Stomach smooth muscle (tissue), 2 donors: ENCODE measurements around the gene MMP20.

Experiments used
- H3K27ac ChIP-seq: one replicate; pipeline ENCODE4 v1.7.0; 2013; ENCODE audit warnings: mild to moderate bottlenecking, low read length, inconsistent platforms
- H3K27me3 ChIP-seq, 2 donors: one replicate each; pipeline ENCODE4 v1.7.0; 2013; ENCODE audit warnings: low read length in 2 of 2; ENCODE audit not compliant: insufficient read depth in 2 of 2, control insufficient read depth in 1 of 2
- H3K36me3 ChIP-seq, 2 donors: one replicate each; pipeline ENCODE4 v1.7.0; 2013; ENCODE audit warnings: low read length in 2 of 2; ENCODE audit not compliant: control insufficient read depth in 2 of 2, insufficient read depth in 2 of 2
- H3K4me1 ChIP-seq: one replicate; pipeline ENCODE4 v1.7.0; 2013; ENCODE audit warnings: low read length; ENCODE audit not compliant: control insufficient read depth, insufficient read depth
- H3K4me3 ChIP-seq, 2 donors: one replicate each; pipeline ENCODE4 v1.7.0; 2013; ENCODE audit warnings: low read length in 2 of 2
- H3K9ac ChIP-seq, 2 donors: one replicate each; pipeline ENCODE4 v1.7.0; 2013; ENCODE audit warnings: low read length in 2 of 2, mild to moderate bottlenecking in 1 of 2
- H3K9me3 ChIP-seq, 2 donors: one replicate each; pipeline ENCODE4 v1.7.0; 2013; ENCODE audit warnings: low read length in 2 of 2; ENCODE audit not compliant: control insufficient read depth in 2 of 2
- donor health status: healthy.
- donor health status: Pancreatic carcinoma.

The MMP20 gene, protein sequence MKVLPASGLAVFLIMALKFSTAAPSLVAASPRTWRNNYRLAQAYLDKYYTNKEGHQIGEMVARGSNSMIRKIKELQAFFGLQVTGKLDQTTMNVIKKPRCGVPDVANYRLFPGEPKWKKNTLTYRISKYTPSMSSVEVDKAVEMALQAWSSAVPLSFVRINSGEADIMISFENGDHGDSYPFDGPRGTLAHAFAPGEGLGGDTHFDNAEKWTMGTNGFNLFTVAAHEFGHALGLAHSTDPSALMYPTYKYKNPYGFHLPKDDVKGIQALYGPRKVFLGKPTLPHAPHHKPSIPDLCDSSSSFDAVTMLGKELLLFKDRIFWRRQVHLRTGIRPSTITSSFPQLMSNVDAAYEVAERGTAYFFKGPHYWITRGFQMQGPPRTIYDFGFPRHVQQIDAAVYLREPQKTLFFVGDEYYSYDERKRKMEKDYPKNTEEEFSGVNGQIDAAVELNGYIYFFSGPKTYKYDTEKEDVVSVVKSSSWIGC

DNA sequence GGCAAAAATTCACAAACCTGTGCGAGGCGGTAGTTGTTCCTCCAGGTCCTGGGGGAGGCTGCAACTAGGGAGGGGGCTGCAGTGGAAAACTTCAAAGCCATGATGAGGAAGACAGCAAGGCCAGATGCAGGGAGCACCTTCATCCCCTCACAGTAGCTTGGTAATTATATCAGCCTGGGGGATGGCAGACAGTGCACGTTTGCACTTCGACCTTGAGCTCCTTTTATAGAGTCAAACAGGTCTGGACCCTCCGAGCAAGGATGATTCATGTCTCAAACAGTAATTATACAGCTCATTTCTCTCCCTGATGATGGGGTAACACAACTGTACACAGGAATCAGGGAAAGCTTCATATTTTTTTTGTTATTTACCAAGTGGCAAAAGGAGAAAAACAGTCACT lies at the start of gene MMP20:
TSS of gene MMP20 (minus strand) at position 156 of the 400 bp plus-strand sequence. CDS start at position 143, 13 bp downstream.
- no peaks in the 10 kb centered on the region for H3K27me3 ChIP-seq
- H3K27ac ChIP-seq: no peak within 1 kb of the TSS
- H3K9me3 ChIP-seq: no peaks in the 10 kb centered on the region
- no peak within 1 kb of the TSS for H3K9ac ChIP-seq
- no peak within 1 kb of the TSS for H3K4me3 ChIP-seq
- H3K36me3 ChIP-seq: no peaks in the 10 kb centered on the region
- no peaks in the 10 kb centered on the region for H3K4me1 ChIP-seq

DNA sequence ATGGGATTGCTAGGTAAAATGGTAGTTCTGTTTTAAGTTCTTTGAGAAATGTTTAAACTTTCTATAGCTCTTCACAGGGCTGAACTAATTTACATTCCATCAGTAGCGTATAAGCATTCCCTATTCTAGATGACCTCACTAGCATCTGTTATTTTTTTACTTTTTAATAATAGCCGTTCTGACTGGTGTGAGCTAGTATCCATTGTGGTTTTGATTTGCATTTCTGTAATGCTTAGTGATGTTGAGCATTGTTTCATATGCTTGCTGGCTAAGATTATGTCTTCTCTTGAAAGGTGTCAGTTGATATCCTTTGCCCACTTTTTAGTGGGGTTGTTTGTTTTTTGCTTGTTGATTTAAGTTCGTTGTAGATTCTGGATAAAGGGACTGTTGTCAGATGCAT lies 44.5 kb upstream of the MMP20 start:
- Histone ChIP-seq H3K9me3 (no peaks in the 10 kb centered on the region), H3K4me1 (no peaks in the 10 kb centered on the region), H3K4me3 (no peak overlapping the region), H3K27me3 (no peaks in the 10 kb centered on the region), H3K27ac (no peak overlapping the region), H3K36me3 (no peaks in the 10 kb centered on the region), H3K9ac (no peak overlapping the region)

DNA sequence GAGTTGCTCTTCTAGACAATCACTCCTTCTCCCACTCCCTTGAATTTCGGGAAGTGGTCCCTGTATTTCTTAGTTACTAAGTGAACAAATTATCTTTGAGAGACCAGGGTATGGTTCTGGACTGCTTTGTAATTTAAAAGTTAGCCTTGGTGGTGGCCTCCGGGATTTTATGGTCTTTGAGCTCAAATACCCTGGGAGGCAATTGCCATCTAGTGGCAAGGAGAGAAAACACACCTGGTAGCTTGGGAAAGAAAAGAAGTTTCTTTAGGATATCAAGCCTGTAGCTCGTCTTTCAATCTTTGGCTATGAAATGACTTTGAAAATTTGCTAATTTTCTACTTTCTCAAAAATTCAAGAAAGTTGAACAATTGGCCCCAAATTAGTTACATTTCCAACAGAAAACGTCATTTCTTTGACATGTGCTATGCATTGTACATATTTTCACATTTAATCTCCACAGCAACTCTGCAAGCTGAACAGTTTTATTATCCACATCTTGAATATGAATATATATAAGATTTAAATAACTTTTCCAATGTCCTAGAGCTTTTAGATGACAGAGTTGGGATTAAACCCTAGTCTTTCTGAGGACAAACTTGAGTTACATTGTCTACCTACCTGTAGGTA lies 41.3 kb upstream of the MMP20 start:
- Histone ChIP-seq H3K36me3 (no peaks in the 10 kb centered on the region), H3K9ac (no peak overlapping the region), H3K4me1 (no peaks in the 10 kb centered on the region), H3K4me3 (no peak overlapping the region), H3K27me3 (no peaks in the 10 kb centered on the region), H3K27ac (no peak overlapping the region), H3K9me3 (no peaks in the 10 kb centered on the region)

DNA sequence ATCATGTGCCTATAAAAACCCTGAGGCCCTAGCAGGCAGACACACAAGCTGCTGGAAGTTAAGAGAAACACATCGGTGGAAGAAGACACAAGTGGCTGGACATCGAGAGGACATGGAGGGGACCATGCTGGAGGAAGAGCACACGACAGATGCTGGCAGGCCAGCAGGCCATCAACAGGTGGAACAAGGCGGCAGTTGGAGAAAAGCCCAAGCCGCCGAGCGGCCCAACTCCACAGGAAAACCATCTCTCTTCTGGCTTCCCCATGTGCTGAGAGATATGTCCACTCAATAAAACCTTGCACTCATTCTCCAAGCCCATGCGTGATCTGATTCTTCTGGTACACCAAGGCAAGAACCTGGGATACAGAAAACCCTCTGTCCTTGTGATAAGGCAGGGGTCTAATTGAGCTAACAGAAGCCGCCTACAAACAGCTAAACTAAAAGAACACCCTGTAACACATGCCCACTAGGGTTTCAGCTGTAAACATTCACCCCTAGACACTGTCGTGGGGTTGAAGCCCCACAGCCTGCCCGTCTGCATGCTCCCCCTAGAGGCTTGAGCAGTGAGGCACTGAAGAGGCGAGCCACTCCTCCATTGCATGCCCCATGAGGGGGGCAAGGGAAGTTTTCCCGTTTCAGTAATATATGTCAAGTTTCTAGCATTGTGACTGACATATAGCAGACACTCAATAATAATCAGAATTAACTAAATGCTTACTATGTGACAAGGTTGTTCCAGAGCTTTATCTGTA lies 39.0 kb upstream of the MMP20 start:
- H3K9ac ChIP-seq: no peak overlapping the region
- no peak overlapping the region for H3K4me3 ChIP-seq
- no peaks in the 10 kb centered on the region for H3K27me3 ChIP-seq
- no peak overlapping the region for H3K27ac ChIP-seq
- H3K36me3 ChIP-seq: no peaks in the 10 kb centered on the region
- H3K4me1 ChIP-seq: no peaks in the 10 kb centered on the region
- H3K9me3 ChIP-seq: no peaks in the 10 kb centered on the region

DNA sequence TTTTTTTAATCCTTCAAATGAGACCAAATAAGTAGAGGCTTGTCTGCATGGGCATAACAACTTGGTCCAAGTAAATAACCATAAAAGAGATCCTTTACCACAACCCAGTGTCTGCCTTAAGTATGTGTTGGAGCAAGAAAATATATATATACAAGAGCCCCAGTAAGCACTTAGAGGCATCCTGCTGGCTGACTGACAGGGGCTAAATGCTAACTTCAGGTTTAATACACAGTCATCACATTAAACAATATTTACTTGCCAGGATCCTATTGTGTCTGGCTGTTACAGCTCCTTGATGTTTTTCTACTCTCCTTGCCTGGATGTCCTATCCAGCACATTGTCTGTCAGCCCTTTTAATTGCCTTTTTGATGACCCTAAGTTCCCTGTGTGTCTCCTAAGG lies 37.5 kb upstream of the MMP20 start:
- Histone ChIP-seq H3K36me3 (no peaks in the 10 kb centered on the region), H3K27me3 (no peaks in the 10 kb centered on the region), H3K27ac (no peak overlapping the region), H3K9ac (no peak overlapping the region), H3K9me3 (no peaks in the 10 kb centered on the region), H3K4me3 (no peak overlapping the region), H3K4me1 (no peaks in the 10 kb centered on the region)

DNA sequence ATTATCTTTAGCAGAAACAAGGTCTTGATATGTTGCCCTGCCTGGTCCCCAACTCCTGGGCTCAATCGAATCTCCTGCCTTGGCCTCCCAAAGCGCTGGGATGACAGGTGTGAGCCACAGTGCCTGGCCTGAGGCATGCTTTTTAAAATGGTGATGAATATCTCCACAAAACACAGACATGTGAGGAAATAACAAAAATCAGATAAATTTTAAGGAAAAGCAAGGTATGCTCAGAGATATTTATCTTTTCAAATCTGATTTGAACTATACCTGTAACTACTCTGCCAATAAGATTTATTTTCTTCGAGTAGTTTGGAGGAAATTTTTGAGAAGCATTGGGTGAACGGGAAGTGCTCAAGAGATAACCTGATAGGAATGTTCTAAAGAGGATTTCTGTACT lies 35.9 kb upstream of the MMP20 start:
- no peak overlapping the region for H3K27ac ChIP-seq
- H3K9me3 ChIP-seq: no peaks in the 10 kb centered on the region
- H3K9ac ChIP-seq: no peak overlapping the region
- no peaks in the 10 kb centered on the region for H3K27me3 ChIP-seq
- H3K4me3 ChIP-seq: no peak overlapping the region
- H3K36me3 ChIP-seq: no peaks in the 10 kb centered on the region
- H3K4me1 ChIP-seq: no peaks in the 10 kb centered on the region

DNA sequence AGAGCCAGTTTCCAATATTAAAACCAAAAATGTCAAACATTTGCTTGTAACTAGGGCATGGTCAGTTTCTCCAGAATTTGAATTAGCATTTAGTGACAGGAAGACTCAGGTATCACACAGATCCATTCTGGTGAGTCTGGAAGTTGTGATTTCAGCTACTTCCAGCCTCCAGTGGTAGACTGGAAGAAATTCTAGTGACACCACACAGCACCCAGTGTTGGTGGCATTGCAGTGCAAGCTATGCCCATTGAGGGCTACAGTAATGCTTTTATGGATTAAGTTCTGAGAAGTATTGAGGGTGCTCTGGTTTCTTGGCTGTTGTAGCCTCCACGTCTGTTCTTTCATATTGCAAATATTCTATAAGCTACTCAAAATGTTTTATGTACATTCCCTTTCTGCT lies 31.4 kb upstream of the MMP20 start:
- H3K27ac ChIP-seq: no peak overlapping the region
- no peak overlapping the region for H3K4me3 ChIP-seq
- no peaks in the 10 kb centered on the region for H3K4me1 ChIP-seq
- no peaks in the 10 kb centered on the region for H3K36me3 ChIP-seq
- H3K27me3 ChIP-seq: no peaks in the 10 kb centered on the region
- no peaks in the 10 kb centered on the region for H3K9me3 ChIP-seq
- H3K9ac ChIP-seq: no peak overlapping the region

DNA sequence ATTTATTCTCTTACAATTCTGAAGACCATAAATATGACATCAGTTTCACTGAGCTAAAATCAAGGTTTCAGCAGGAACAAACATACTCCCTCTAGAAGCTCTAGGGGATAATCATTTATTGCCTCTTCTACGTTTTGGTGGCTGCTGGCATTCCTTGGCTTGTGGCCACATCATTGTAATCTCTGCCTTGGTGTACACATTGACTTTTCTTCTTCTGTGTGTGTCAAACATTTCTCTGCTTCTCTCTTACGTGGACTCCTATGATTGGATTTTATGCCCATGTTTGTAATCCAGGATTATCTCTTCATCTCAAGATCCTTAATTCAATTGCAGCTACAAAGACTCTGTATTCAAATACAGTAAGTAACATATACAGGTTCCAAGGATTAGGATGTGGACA lies 30.4 kb upstream of the MMP20 start:
- no peak overlapping the region for H3K4me3 ChIP-seq
- no peaks in the 10 kb centered on the region for H3K9me3 ChIP-seq

DNA sequence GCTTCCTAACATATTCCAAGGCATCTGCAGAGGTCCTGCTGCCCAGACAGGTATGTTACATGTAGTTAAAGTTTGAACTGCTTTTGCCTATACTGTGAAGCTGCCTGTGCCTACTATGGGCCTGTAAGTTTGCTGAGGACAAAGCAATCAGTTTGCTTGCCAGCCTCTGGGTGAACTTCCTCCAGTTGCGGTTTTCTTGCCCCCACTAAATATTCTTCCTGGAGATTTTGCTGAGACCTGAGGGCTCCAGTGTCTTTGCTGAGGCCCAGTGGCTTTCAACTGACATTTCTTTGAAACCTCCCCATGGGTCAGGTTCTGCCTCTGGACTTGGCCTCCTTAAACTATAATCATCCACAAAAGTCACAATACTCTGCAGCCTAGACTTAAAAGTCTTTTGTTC lies 29.6 kb upstream of the MMP20 start:
- H3K36me3 ChIP-seq: no peaks in the 10 kb centered on the region
- H3K27ac ChIP-seq: no peak overlapping the region
- no peaks in the 10 kb centered on the region for H3K4me1 ChIP-seq
- H3K9ac ChIP-seq: no peak overlapping the region
- no peaks in the 10 kb centered on the region for H3K27me3 ChIP-seq
- no peak overlapping the region for H3K4me3 ChIP-seq
- no peaks in the 10 kb centered on the region for H3K9me3 ChIP-seq

More for the DNA sequence above, 30.4 kb upstream of the MMP20 start:
- no peak overlapping the region for H3K9ac ChIP-seq
- no peaks in the 10 kb centered on the region for H3K27me3 ChIP-seq
- no peaks in the 10 kb centered on the region for H3K36me3 ChIP-seq
- H3K27ac ChIP-seq: no peak overlapping the region
- H3K4me1 ChIP-seq: no peaks in the 10 kb centered on the region

DNA sequence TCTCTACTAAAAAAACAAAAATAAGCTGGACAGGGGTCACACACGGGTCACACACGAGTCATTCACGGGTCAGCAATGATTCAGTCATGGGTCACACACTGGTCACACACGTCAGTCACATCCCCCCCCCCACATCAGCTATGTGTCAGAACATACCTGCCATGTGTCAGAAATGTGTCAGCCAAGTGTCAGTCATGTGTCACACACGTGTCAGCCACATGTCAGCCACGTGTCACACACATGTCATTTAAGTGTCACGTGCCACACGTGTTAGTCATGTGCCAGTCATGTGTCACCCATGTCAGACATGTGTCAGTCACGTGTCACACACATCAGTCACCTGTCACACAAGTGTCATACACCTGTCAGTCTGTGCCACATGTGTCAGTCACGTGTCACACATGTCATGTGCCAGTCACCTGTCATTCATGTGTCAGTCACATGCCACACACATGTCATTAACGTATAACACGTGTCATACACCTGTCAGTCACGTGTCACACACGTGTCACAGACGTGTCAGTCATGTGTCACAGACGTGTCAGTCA lies 28.7 kb upstream of the MMP20 start:
- no peaks in the 10 kb centered on the region for H3K4me1 ChIP-seq
- H3K36me3 ChIP-seq: no peaks in the 10 kb centered on the region
- no peaks in the 10 kb centered on the region for H3K27me3 ChIP-seq
- H3K9me3 ChIP-seq: no peaks in the 10 kb centered on the region
- no peak overlapping the region for H3K4me3 ChIP-seq
- no peak overlapping the region for H3K27ac ChIP-seq
- H3K9ac ChIP-seq: no peak overlapping the region
